IPS-15b (cell line): ENCODE data around the gene PAPPA.

Source experiments
- H3K27me3 ChIP-seq: one replicate; pipeline ENCODE4 v1.6.1; 2013; ENCODE audit warnings: low read length; ENCODE audit not compliant: control insufficient read depth, insufficient read depth
- H3K36me3 ChIP-seq: one replicate; pipeline ENCODE4 v1.6.1; 2013; ENCODE audit warnings: low read length; ENCODE audit not compliant: control insufficient read depth, insufficient read depth
- H3K4me1 ChIP-seq: one replicate; pipeline ENCODE4 v1.6.1; 2013; ENCODE audit warnings: mild to moderate bottlenecking, low read length; ENCODE audit not compliant: control insufficient read depth, insufficient read depth
- H3K4me3 ChIP-seq: one replicate; pipeline ENCODE4 v1.5.1; 2013; ENCODE audit warnings: low read depth, low read length
- H3K9ac ChIP-seq: one replicate; pipeline ENCODE4 v1.6.1; 2013; ENCODE audit warnings: low read depth, mild to moderate bottlenecking, low read length
- H3K9me3 ChIP-seq: one replicate; pipeline ENCODE4 v1.6.1; 2013; ENCODE audit warnings: mild to moderate bottlenecking, low read length; ENCODE audit not compliant: control insufficient read depth, insufficient read depth

The PAPPA gene

DNA sequence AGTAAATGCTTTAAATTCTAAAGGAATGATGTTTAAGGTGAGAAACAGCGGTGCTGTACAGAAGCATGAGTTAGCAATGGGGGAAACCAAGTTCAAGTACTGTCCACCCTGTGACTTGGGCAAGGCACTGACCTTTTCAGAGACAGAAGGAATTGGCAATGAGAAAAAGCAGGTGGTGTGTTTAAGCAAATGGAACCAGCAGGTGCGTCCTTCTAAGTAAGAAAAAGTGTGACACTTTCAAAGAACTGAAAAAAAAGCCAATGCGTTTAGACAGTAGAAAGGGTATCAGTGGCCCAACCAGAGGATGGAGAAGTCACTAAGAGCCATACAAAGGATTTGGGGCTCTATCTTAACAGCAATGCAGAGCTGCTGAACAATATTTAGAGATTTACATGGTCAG lies 250.6 kb downstream of the PAPPA start:
- H3K27me3 ChIP-seq = no peaks in the 10 kb centered on the region
- no peaks in the 10 kb centered on the region for H3K9me3 ChIP-seq
- H3K36me3 ChIP-seq = no peaks in the 10 kb centered on the region
- no peaks in the 10 kb centered on the region for H3K4me1 ChIP-seq
- no peak overlapping the region for H3K9ac ChIP-seq
- no peak overlapping the region for H3K4me3 ChIP-seq

DNA sequence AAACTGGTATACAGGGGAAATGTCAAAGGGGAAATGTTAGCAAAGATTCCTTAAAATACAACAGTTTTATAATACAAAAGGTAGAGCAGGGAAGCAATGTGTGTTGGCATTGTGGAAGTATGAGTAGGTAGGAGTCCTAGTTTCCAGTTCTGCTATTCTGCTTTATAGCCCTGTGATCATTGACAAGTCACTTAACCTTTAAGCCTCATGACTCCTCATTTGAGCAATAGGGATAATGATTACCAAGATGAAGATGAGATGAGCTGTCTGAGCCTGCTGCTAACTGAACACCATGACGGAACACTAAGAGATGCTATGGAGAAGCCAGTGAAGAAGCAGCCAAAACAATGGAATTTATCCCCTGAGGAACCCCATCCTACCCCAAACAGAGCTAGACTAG lies 251.7 kb downstream of the PAPPA start:
- Histone ChIP-seq H3K27me3 (no peaks in the 10 kb centered on the region), H3K9me3 (no peaks in the 10 kb centered on the region), H3K36me3 (no peaks in the 10 kb centered on the region), H3K4me1 (no peaks in the 10 kb centered on the region), H3K4me3 (no peak overlapping the region), H3K9ac (no peak overlapping the region)

DNA sequence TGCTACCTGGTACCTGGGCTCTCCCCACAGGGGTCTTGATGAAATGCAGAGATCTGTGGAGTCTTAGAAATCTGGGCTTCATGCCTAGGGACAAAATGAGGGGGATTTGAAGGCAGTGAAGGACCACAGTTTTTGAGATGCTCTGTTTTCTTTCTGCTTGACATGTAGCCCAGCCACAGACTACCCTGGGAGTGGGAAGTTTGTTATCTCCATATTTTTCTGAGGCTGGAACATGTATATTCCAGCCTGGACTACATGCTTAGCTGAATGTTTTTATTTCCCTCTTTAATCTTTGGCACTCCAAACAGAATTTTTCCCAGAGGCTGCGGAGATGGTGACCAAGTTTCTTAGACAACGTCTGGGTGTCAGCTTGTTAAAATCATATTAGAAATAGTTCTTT lies 252.9 kb downstream of the PAPPA start:
- H3K4me3 ChIP-seq = no peak overlapping the region
- H3K4me1 ChIP-seq = no peaks in the 10 kb centered on the region
- no peaks in the 10 kb centered on the region for H3K27me3 ChIP-seq
- no peaks in the 10 kb centered on the region for H3K36me3 ChIP-seq
- no peaks in the 10 kb centered on the region for H3K9me3 ChIP-seq
- H3K9ac ChIP-seq = no peak overlapping the region

DNA sequence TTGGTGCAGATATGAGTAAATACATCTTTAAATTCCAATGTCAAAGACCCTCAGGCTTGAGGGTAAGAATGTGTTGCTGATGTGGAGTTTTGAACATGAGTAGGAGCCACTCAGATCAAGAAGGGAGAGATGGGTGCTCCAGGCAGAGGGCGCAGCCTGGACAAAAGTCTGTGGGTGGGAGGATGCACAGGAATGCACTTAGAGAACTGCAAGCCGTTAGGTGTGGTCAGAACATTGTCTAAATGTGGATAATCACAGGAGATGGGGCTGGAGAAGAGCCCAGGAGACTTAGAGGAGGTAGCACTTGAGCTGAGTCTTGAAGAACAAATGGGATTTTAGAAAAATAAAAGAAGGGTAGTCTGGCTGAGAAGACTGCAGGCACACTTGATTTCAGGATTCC lies 255.5 kb downstream of the PAPPA start:
- H3K4me3 ChIP-seq = no peak overlapping the region
- no peak overlapping the region for H3K9ac ChIP-seq
- H3K9me3 ChIP-seq = no peaks in the 10 kb centered on the region
- no peaks in the 10 kb centered on the region for H3K27me3 ChIP-seq
- H3K36me3 ChIP-seq = no peaks in the 10 kb centered on the region
- H3K4me1 ChIP-seq = no peaks in the 10 kb centered on the region

DNA sequence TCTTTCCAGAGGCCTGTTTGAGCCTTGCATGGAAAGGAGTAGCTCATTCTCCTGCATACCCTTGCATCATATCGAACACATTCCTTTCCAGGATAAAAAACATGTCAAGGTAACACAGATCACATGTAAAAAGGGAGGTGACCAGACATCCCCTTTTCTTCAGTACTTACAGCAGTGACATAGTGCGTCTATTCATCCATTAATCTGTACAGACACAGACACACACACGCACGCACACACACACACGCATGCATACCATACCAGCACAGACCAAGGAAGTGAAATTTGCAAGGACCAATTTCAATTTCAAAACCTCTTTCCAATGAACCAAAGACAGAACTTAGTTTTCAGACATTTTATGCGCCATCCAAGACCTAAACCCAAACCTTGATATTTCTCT lies 256.0 kb downstream of the PAPPA start:
- H3K27me3 ChIP-seq = no peaks in the 10 kb centered on the region
- no peaks in the 10 kb centered on the region for H3K36me3 ChIP-seq
- H3K9ac ChIP-seq = no peak overlapping the region
- H3K9me3 ChIP-seq = no peaks in the 10 kb centered on the region
- no peaks in the 10 kb centered on the region for H3K4me1 ChIP-seq
- H3K4me3 ChIP-seq = no peak overlapping the region

DNA sequence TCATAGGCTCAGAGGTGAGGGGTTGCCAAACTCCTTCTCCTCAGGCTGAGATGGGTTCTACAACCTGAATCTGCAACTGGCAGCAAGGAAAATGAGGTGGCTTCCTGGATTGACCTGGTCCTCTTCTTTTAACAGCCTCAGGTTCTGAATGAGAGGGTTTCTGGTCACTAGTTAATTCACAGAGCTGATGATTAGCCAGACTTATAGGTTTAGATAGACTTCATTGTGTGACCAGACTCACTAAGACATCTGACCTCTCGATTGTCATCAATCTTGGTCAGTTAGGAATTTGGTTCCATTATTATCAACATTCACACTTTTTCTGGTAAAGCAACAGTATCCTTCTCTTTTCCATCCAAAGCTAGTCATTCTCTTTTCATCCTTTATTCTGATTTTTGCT lies 257.9 kb downstream of the PAPPA start:
- no peaks in the 10 kb centered on the region for H3K27me3 ChIP-seq
- H3K4me3 ChIP-seq = no peak overlapping the region
- no peaks in the 10 kb centered on the region for H3K36me3 ChIP-seq

DNA sequence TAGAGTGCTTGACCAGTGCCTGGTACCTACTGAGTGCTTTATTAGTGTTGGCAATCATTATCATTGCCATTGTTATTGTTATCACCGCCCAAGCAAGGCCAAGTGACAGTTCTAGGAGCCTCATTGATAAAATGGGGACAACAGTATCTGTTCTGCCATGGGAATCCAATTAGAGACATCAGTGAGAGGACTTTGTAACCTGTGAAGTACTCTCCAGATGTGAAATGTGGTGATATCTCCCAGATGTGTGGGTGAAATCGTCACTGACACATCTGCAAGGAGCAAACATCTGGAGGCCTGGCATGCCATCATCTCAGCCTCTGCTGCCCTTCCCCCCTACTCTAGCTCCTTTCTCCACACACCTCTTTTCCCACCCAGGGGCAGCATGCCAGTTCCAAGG lies 260.8 kb downstream of the PAPPA start:
- Histone ChIP-seq H3K4me1 (no peaks in the 10 kb centered on the region), H3K36me3 (no peaks in the 10 kb centered on the region), H3K9ac (no peak overlapping the region), H3K9me3 (no peaks in the 10 kb centered on the region), H3K4me3 (no peak overlapping the region), H3K27me3 (no peaks in the 10 kb centered on the region)

More for the DNA sequence above, 257.9 kb downstream of the PAPPA start:
- no peaks in the 10 kb centered on the region for H3K4me1 ChIP-seq
- H3K9ac ChIP-seq = no peak overlapping the region
- H3K9me3 ChIP-seq = no peaks in the 10 kb centered on the region

DNA sequence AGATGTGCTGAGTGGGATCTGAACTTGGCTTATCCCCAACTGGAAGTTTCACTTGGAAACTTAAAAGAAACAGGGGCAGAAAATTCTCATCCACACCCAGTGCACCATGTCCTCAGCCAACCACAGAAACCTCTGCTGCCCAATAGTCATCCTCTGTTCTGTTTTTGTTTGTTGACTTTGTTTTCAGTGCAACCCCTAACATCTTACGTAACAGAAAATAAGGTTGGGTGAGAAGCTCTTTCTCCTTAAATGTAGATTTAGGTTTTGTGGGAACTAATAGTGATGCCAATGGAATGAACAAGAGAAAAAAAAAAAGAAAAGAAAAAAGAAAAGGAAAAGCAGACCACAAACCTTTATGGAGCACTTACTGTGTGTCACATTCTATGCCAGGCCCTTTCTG lies 262.8 kb downstream of the PAPPA start:
- H3K9ac ChIP-seq = no peak overlapping the region
- no peaks in the 10 kb centered on the region for H3K27me3 ChIP-seq
- H3K36me3 ChIP-seq = no peaks in the 10 kb centered on the region
- no peak overlapping the region for H3K4me3 ChIP-seq
- no peaks in the 10 kb centered on the region for H3K4me1 ChIP-seq
- no peaks in the 10 kb centered on the region for H3K9me3 ChIP-seq

DNA sequence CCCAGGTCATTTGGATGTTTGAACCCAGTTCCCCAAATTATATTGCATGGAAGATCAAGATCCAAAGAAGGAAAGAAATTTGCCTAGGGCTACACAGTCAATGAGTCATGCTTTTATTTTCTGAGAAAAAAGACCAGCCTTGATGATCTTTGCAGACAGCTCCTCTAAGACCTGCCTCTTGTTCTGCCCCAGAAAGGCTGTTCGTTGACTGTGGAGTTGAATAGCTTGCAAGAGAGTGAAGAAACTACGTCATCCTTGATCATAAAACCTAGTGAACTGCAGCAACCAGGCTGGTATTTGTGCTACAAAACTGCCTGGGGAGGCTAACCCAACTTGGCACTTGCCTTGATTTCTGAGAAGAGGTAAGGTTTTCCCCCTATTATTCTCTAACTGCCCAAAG lies 263.9 kb downstream of the PAPPA start:
- Histone ChIP-seq H3K4me1 (no peaks in the 10 kb centered on the region), H3K4me3 (no peak overlapping the region), H3K9me3 (no peaks in the 10 kb centered on the region), H3K9ac (no peak overlapping the region), H3K36me3 (no peaks in the 10 kb centered on the region), H3K27me3 (no peaks in the 10 kb centered on the region)

DNA sequence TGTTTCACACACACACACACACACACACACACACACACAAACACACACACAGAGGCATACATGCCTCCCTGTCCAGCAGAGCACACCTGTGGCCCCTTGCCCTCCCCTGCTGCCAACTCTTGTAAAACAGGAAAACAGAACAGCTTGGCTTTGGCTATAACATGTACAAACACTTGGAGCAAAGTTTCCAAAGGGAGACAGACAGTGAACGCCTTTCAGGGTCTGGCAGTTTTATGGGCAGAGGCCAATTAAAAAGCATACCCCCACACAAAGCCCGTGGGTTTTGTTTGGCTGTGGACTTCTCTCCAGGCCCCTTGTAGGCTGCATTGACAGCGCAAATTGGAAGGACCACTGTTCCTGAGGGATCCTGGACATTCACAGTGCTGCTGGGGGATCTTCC lies 265.6 kb downstream of the PAPPA start:
- Histone ChIP-seq H3K27me3 (no peaks in the 10 kb centered on the region), H3K36me3 (no peaks in the 10 kb centered on the region), H3K9ac (no peak overlapping the region), H3K4me3 (no peak overlapping the region), H3K9me3 (no peaks in the 10 kb centered on the region), H3K4me1 (no peaks in the 10 kb centered on the region)

DNA sequence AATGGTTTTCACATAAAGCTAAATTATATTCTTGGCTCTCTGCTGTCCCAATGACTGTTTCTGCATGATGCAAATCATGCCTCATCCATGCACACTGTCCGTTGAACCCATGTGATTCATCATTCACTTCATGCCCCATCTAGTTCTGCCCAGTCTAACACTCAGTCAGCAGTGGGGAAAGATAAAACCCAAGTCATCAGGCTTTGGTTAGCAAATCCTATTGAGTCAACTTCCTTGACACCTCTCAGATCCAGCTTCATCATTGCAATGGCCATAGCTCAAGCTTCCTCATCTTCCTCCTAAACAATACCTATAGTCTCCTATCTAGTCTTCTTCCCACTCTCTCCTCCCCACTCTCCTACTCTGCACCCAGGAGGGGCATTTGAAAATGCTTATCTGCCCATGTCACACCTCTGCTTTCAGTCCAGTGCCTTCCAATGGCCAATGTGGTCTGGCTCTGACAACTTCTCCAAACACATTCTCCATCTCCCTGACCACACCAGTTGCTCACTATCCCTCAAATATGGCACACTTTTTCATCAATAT lies 267.5 kb downstream of the PAPPA start:
- no peaks in the 10 kb centered on the region for H3K9me3 ChIP-seq
- no peaks in the 10 kb centered on the region for H3K4me1 ChIP-seq
- H3K9ac ChIP-seq = no peak overlapping the region
- H3K4me3 ChIP-seq = no peak overlapping the region
- H3K27me3 ChIP-seq = no peaks in the 10 kb centered on the region
- no peaks in the 10 kb centered on the region for H3K36me3 ChIP-seq

DNA sequence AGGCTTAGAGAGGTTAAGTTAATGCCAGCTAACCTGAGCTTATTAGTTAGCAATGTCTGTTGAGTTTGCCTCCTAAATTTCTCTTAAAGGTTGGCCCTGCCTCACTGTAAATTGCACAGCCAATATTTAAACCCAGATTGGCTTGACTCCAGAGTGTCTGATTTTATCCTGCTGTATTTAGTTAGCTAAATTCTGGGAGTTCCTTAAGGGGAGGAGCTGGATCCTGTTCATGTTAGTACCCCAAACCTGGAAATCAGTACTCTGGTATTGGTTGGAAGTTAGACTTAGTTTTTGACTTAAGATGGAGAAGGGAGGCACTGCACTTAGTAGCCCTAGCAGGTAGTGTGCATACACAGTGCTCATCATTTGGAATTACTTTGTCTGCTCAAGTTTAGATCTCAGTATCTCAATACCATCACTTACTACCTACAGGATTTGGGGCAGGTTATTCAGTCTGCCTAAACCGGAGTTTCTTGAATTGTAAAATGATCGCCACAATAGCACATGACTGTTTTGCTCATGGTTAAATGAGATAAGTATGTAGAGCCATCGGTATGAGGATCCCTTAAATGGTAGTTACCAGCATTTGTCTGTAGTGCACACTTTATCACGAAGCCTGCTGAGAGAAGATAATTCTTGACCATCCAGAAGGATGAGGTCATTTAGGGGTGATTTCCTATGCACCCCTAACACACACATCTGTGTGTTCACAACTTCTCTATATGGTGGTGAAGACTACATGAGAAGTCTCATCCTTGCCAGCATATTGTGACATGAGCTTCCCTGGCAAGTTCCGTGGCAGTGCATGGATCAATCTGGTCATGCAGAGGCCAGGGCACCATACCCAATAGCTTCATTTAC lies 268.8 kb downstream of the PAPPA start:
- Histone ChIP-seq H3K27me3 (no peaks in the 10 kb centered on the region), H3K4me3 (no peak overlapping the region), H3K36me3 (no peaks in the 10 kb centered on the region), H3K4me1 (no peaks in the 10 kb centered on the region), H3K9me3 (no peaks in the 10 kb centered on the region), H3K9ac (no peak overlapping the region)
